Loucy (cell line): ENCODE measurements around the gene ARHGAP24.

Source experiments
- CTCF ChIP-seq: fragments of 200-600 bp; sonication (generic); conservative IDR thresholded peaks from 2 replicates; pipeline ENCODE4 v1.5.1; 2014; ENCODE audit warnings: mild to moderate bottlenecking, antibody characterized with exemption, low read length
- EZH2phosphoT487 ChIP-seq: fragments of 200-600 bp; IDR thresholded peaks from 2 replicates; pipeline ENCODE4 v1.6.1; 2018; ENCODE audit warnings: antibody characterized with exemption, mild to moderate bottlenecking, moderate library complexity, borderline replicate concordance

- no peak for TF ChIP-seq CTCF
- no peak for TF ChIP-seq EZH2phosphoT487
Observed at GRCh38 chr4:85686398-85686797, 211.4 kb downstream of the ARHGAP24 start.
